Sigmoid colon (tissue), 7 donors: ENCODE measurements around the gene NEURL1. TPM values are rescaled to one million over a fixed set of nuclear protein-coding genes. Genes with fewer than 3 reads are reported as not detected.
"Not testable (repeated sequence)": the region's sequence is repeated elsewhere in the genome, so short reads cannot be mapped to it uniquely, and the experiment has no call there.

Source experiments
- DNase-seq: peaks from one replicate; pipeline ENCODE4 v3.0.0-alpha.2; 2019
- H3K27ac ChIP-seq, 4 donors: fragments of 200-600 bp; sonication (generic); one replicate each; pipeline ENCODE4 v1.5.1; 2016 to 2019; ENCODE audit warnings: mild to moderate bottlenecking in 1 of 4
- H3K27me3 ChIP-seq, 3 donors: fragments of 200-600 bp; sonication (generic); one replicate each; pipeline ENCODE4 v1.5.1; 2019; ENCODE audit warnings: mild to moderate bottlenecking in 1 of 3
- H3K36me3 ChIP-seq, 4 donors: fragments of 200-600 bp; sonication (generic); one replicate each; pipeline ENCODE4 v1.5.1; 2016 to 2019
- H3K4me1 ChIP-seq, 4 donors: fragments of 200-600 bp; sonication (generic); one replicate each; pipeline ENCODE4 v1.5.1; 2017 to 2019
- H3K4me3 ChIP-seq, 4 donors: fragments of 200-600 bp; sonication (generic); one replicate each; pipeline ENCODE4 v1.5.1; 2017 to 2019; ENCODE audit warnings: mild to moderate bottlenecking in 2 of 4, moderate library complexity in 1 of 4
- H3K9me3 ChIP-seq, 4 donors: fragments of 200-600 bp in 3 of 4; sonication (generic) in 3 of 4; one replicate each; pipeline versions ENCODE4 v1.5.1 to v1.6.1; 2013 to 2019
- CTCF ChIP-seq, 4 experiments: fragments of 450-650 bp in 3 of 4; fragments of 200-600 bp in 1 of 4; IDR thresholded peaks; one replicate each; pipeline ENCODE4 v1.5.1; 2016 to 2019; ENCODE audit warnings: antibody characterized with exemption in 4 of 4, mild to moderate bottlenecking in 3 of 4, moderate library complexity in 2 of 4
- EP300 ChIP-seq, 4 donors: sonication (generic); formaldehyde crosslinking; IDR thresholded peaks; one replicate each; pipeline ENCODE4 v1.6.1; 2017; ENCODE audit warnings: antibody characterized with exemption in 4 of 4
- POLR2A ChIP-seq, 2 donors: fragments of 450-650 bp; IDR thresholded peaks; one replicate each; pipeline ENCODE4 v1.6.1; 2016; ENCODE audit warnings: antibody characterized with exemption in 2 of 2, mild to moderate bottlenecking in 2 of 2, moderate library complexity in 2 of 2
- POLR2AphosphoS5 ChIP-seq, 4 donors: sonication (generic); formaldehyde crosslinking; IDR thresholded peaks; one replicate each; pipeline ENCODE4 v1.6.1; 2017; ENCODE audit warnings: antibody characterized with exemption in 4 of 4
- WGBS, 2 donors: extraction: QIAGEN DNeasy Blood & Tissue Kit; methylation state at CpG; one replicate each; pipeline ENCODE4 v1.1.7; 2013; 5-methylcytosine and 5-hydroxymethylcytosine counted together
- intact Hi-C: fragments of 100-400 bp; cut with DNase I; formaldehyde crosslinking; loops from one replicate; pipeline ENCODE4 v1.15.1; 2023
- polyA plus RNA-seq, 3 donors: library from polyadenylated mRNA; stranded (reverse); fragments of 200-250 nt; gene quantifications; one replicate each; pipeline ENCODE4 v1.2.3, GENCODE V29; 2013
- total RNA-seq, 4 donors: library from RNA; depleted of rRNA; stranded (reverse); fragments of >200 nt; gene quantifications; one replicate each; pipeline ENCODE4 v1.1.0, GENCODE V29; 2016
- donor health status: healthy with polysubstance abuse.
- donor health status: Bipolar disorder and iron deficiency.
- donor health status: healthy.

The NEURL1 gene
- total and polyA plus RNA-seq, 7 donors = 0.41 to 54.1 (median 15.3) TPM; not detected in 1

- Histone ChIP-seq H3K36me3 (no peaks in the 10 kb centered on the region), H3K9me3 (no peaks in the 10 kb centered on the region), H3K27me3 (no peaks in the 10 kb centered on the region), H3K4me1 (peaks cover 0 to 10% (median 8%) of the 10 kb centered on the region in 4 donors), H3K4me3 (no peak overlapping the region), H3K27ac (no peak overlapping the region)
- TF ChIP-seq CTCF (IDR thresholded peaks at IDR 0.05) = no peak
- no peak for DNase-seq
- 79 to 81% methylated on average over 4 of the region's 4 CpGs for WGBS, 2 donors
- intact Hi-C loops = no loop called here
Observed at GRCh38 chr10:103519798-103520197, 26.3 kb downstream of the NEURL1 start.

GRCh38 chr10:103522006-103522405, 28.5 kb downstream of the NEURL1 start:
- DNase-seq, H3K4me3 ChIP-seq, H3K27ac ChIP-seq, H3K9me3 ChIP-seq, H3K27me3 ChIP-seq, H3K4me1 ChIP-seq, H3K36me3 ChIP-seq, intact Hi-C loops: not testable (repeated sequence)
- 93% methylated on average over 7 of the region's 7 CpGs for WGBS, 2 donors

GRCh38 chr10:103523683-103524082, 30.2 kb downstream of the NEURL1 start:
- Histone ChIP-seq H3K9me3 (no peaks in the 10 kb centered on the region), H3K4me3 (no peak overlapping the region), H3K27me3 (no peaks in the 10 kb centered on the region), H3K27ac (no peak overlapping the region), H3K36me3 (no peaks in the 10 kb centered on the region), H3K4me1 (no peaks in the 10 kb centered on the region)
- TF ChIP-seq POLR2AphosphoS5 (IDR thresholded peaks at IDR 0.05) (no peak), CTCF (IDR thresholded peaks at IDR 0.05) (no peak), POLR2A (IDR thresholded peaks at IDR 0.05) (no peak), EP300 (IDR thresholded peaks at IDR 0.05) (no peak)
- DNase-seq = no peak
- intact Hi-C loops = no loop called here
- 36 to 78% methylated on average over 4 of the region's 4 CpGs for WGBS, 2 donors

- H3K36me3 ChIP-seq = no peaks in the 10 kb centered on the region
- intact Hi-C loops = no loop called here
- no peaks in the 10 kb centered on the region for H3K4me1 ChIP-seq
- H3K4me3 ChIP-seq = no peak overlapping the region
- no peaks in the 10 kb centered on the region for H3K9me3 ChIP-seq
- H3K27me3 ChIP-seq = no peaks in the 10 kb centered on the region
- TF ChIP-seq EP300 (IDR thresholded peaks at IDR 0.05) (no peak), POLR2AphosphoS5 (IDR thresholded peaks at IDR 0.05) (no peak), CTCF (IDR thresholded peaks at IDR 0.05) (no peak), POLR2A (IDR thresholded peaks at IDR 0.05) (no peak)
- DNase-seq = no peak
- H3K27ac ChIP-seq = no peak overlapping the region
Observed at GRCh38 chr10:103525901-103526300, 32.4 kb downstream of the NEURL1 start.

- H3K4me3 ChIP-seq, H3K9me3 ChIP-seq, H3K27ac ChIP-seq, DNase-seq, H3K4me1 ChIP-seq, H3K36me3 ChIP-seq, H3K27me3 ChIP-seq, intact Hi-C loops: not testable (repeated sequence)
- WGBS, 2 donors = 79 to 80% methylated on average over 2 of the region's 2 CpGs
Observed at GRCh38 chr10:103527476-103527875, 34.0 kb downstream of the NEURL1 start.

- Histone ChIP-seq H3K27ac (no peak overlapping the region), H3K27me3 (no peaks in the 10 kb centered on the region), H3K9me3 (no peaks in the 10 kb centered on the region), H3K4me3 (no peak overlapping the region), H3K4me1 (no peaks in the 10 kb centered on the region), H3K36me3 (no peaks in the 10 kb centered on the region)
- DNase-seq = no peak
- TF ChIP-seq POLR2AphosphoS5 (IDR thresholded peaks at IDR 0.05) = no peak
- no peak for TF ChIP-seq CTCF (IDR thresholded peaks at IDR 0.05)
- intact Hi-C loops = no loop called here
Observed at GRCh38 chr10:103528549-103528948, 35.0 kb downstream of the NEURL1 start.
